ENCODE results near the gene ZFYVE28.

Gene ZFYVE28

DNA sequence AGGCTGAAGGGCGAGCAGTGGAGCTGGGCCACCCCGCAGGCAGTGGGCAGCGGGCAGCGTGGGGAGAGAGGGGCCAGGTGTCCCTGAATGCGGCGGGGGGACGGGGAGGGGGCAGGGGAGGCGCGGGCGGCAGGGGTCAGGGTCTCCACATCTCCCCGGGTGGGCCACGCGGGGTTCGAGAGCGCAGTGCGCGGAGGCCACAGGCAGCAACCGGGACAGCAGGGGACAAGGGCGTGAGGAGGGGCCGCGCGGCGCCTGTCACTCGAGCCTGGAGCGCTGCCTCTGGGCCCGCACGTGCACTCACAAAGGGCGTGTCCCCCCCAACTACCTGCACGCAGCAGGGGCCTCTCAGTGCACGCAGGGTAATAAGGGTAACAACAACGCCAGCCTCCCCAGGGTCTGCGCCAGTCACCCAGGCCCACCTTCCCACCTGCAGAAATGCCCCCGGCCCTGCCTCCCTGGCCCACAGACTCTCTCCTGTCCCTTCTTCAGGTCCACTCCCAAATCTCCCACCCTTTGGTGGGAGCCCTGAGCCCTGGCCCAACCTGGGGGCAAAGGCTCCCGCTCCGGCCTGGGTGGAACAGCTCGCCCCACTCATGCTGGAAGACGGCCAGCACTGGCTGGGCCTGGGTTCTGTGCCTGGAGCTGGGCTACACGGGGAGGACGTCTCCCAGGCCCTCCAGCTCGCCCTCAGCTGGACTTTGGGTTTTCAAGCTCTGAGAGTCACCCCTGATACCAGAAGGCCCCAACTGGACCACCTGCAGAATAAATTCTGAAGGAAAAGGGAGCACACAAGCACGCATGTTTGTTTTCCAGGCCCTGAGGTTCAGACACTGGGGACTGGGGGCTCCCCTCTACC lies 53.2 kb downstream of the ZFYVE28 start:
- DNase-seq, result peak in 1 of 2 donors; percentile 2

DNA sequence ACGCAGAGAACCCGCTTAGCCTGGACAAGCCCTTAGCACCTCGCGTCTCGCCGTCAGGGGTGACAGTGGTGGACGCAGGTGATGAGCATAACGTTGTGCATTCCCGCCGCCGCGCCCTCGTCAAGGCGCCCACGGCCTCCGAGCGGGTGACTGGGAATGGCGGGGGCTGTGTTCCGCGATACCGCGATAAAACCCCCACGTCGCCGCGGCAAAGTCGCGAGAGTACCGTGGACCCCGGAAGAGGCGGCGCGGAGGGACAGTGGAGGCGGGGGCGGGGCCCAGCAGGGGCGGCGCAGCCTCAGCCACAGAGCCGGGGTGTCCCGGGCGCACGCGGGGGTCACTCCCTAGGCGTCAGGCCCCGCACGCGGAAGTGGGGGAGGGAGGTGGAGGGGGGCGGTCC lies 53.8 kb downstream of the ZFYVE28 start:
- DNase-seq, result peak; percentile 60 to 63

DNA sequence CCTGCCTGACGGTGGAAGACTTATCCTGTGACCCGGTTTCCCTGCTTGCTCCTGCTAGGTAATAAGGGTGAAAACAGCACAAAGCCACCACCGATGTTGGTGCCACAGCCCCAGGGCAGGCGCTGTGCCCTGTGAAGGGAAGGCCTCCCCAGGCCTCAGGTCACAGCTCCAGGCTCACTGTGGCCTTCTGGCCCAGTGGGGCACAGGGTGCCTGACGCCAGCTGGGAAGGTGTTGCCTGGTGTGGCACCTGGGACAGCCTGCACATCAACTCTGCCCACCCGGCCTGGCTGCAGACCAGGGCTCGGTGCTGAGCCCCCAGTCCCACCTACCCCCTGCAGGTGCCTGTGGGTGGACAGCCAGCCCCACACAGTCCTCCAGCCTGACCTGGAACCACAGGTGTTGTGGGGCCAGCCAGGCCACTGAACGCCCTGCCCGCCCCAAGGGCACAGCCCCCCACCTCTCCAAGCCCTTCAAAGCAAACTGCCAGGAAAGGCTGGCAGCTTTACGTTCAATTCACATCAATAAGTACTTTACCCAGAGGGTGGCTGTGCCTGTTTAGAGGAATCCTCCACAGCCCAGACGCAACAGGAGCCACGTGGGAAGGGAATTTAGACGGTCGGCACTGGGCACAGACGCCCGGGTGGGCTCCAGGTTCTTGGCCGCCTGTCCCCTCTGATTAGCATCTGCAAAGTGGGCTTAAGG lies 54.3 kb downstream of the ZFYVE28 start:
- DNase-seq, result no peak

DNA sequence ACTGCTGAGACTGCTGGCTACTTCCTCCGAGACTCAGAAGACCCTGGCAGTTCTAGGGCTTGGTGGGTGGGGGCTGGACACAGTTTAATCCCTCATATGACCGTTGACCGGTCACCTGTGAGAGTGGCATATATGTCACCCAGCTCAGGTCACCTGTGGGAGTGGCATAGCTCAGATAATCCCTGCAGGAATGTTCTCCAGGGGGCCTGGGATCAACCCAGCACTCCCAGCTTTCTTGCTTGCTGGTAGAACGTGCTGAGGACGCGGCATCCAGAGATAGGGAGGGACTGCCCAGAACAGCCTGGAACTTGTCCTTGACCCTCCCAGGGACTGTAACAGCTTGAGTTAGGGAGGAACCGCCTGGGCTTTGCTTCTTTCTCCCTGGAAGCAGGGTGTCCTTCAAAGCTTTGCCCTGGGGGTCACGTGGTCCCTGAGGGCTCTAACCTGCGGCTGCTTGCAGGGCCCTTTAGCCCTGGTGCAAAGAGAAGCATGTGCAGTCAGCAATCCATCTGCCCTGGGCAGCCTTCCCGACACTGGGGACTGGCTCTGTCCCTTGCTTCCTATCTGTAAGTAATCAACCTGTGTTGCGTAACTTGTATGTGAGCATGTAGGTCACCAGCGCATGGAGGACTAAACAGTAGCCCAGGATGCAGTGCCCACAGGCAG lies 55.3 kb downstream of the ZFYVE28 start:
- DNase-seq, result no peak

DNA sequence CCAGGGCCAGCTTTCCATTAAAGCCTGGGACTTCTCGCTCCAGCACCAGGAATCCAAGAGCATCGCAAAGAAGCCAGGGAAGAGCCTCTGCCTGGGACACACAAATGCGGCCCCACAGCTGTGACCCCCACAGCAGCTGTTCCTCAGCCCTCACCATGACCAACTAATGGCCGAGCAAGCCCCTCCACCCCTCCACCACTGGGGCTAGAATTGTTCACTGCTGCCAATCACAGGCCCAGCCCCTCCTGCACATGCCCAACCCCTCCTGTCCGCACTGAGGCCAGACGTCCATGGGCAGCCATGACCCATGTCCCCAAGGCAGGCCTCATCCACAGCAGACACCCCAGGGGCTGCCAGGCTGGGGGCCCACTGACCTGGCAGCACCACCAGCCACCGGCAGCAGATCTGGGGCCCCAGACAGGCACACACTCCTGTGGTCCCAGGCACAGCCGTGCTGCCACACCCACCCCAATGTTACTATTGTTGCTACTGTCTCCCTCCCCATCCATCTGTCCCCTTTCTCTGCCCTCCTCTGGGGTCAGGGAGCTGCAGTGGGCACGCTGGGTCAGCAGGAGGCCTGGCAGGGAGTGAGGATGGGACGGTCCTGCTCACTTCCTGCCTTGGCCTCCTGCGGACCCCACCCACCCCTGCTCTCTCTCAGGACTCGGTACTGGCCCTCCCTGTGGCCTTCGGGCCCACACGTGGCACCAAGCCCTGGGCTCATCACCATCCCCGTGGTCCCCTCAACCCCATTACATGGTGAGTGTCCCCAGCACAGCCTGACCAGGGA lies 56.0 kb downstream of the ZFYVE28 start:
- DNase-seq, result no peak

DNA sequence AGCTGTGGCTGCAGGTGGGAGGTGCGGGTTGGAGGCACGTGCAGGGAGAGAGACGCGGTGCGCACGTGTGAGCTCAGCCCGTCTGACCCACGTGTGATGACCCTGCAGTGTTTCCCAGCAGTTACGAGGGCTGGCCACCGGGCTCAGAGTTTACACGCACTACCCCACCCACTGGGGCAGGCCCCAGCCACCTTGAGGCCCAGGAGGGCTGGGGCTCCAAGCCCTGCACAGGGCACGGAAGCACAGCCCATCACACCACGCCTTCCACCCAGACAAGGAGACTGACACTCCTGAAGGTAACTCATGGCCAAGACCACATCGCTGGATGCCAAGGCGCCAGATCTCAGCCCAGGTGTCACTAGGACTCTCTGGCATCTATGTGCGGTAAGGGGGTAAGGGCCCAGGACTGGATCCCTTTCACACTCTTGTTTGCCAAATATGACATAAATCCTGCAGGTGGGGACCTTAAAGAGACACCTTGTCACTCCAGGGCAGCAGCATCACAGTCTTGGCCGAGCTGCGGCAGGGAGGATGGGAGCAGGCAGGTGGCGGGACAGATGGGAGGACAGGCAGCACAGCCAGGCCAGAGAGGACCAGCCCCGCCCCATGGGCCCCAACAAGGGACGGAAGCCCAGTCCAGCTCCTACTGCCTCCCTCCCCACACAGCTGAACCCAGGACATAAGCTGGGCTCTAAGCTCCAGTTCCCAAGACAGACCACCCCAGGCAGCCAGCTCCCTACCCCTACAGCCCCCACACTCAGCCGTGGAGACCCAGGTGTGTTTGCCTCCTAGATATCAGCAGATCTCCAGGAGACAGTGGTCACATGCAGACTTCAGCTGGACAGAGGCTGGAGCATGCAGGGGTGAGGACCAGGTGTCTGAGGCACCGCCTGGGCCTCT lies 56.8 kb downstream of the ZFYVE28 start:
- DNase-seq, result no peak

DNA sequence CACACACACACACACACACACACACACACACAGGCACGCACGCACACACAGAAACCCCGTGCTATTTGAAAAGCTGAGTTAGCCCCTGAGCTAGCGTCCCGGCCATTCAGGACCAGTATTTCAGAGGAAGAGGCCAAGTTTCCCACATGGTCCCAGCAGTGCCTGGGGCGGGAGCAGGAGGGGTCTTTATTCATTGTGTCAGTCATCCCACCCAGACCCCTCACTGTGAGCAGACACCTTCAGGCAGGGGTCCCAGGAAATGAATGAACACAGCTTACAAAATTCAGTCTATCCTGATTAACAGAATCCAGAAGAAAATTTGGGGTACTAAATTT lies 58.1 kb downstream of the ZFYVE28 start:
- no peak for DNase-seq

DNA sequence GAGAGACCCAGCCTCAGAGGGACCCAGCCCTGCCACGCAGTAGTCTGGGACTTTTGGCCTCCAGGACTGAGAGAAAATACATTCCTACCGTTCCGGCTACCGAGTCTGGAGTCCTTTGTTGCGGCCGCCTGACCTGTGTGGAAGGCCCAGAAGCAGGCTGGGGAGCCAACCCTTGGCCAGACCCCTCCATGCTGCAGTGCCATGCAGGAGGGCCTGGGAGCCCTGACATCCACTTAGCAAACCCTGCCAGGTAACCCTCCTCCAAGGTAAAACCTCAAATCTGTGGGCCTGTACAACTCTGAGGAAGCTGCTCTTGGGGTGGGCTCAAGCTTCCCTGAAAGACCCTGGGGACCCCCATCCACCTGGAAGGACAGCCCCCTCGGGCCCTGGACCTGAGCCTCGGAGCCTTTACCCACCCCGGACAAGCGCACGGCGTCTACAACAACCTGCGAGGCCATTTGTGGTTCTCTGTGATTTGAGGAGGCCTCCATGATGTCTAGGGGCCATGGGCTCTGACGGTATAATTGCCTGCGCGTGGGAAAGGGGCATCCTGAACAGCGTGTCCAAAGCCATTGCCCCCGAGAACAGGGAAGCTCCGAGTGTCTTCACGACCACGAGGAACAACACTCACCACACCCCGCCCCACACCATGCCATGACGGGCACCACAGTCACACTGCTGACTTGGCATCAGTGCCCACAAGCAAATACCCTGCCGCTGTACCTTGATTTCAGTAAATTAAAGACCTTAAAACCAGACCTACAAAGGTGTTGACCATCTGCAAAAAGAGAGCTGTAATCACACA lies 58.7 kb downstream of the ZFYVE28 start:
- no peak for DNase-seq

DNA sequence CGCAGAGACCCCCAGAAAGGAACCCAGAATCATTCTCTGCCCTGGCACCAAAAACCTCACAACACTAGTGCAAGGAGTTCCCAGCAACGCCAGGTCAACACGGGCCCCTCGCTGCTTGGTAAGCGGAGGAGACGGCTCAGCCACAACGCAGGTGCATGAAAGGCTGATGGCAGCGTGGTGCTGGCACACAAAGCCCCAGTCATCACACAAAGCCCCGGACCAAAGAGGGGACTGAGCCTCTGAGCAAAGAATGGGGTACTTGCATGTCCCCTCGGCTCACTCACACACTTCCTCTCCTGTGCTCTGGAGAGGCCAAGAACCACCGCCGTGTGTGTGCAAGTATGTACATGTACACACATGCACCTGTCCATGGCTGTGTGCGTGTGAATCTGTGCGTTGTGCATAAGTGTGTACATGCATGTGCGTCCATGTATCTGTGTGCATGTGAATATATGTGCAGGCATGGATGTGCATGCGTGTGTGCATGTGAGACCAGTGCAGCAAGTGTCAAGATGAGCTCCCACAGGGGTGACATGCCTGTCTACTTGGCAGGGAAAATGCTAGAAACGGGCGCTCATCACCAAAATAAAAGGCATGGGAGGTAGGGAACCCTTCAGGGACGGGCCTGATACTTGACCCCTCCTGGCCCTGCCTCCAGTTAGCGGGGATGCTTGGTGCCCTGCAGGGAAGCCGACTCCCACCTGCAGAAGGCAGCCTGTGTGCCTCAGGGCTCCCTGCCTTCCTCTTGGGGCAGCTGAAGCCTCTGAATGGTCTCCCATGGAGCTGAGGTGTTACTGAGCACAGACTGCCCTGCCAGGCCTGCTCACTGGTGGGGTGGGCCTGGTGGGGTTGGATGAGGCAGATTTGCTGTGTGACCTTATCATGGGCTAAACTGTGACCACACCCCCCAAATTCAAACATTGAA lies 60.4 kb downstream of the ZFYVE28 start:
- DNase-seq, result no peak

DNA sequence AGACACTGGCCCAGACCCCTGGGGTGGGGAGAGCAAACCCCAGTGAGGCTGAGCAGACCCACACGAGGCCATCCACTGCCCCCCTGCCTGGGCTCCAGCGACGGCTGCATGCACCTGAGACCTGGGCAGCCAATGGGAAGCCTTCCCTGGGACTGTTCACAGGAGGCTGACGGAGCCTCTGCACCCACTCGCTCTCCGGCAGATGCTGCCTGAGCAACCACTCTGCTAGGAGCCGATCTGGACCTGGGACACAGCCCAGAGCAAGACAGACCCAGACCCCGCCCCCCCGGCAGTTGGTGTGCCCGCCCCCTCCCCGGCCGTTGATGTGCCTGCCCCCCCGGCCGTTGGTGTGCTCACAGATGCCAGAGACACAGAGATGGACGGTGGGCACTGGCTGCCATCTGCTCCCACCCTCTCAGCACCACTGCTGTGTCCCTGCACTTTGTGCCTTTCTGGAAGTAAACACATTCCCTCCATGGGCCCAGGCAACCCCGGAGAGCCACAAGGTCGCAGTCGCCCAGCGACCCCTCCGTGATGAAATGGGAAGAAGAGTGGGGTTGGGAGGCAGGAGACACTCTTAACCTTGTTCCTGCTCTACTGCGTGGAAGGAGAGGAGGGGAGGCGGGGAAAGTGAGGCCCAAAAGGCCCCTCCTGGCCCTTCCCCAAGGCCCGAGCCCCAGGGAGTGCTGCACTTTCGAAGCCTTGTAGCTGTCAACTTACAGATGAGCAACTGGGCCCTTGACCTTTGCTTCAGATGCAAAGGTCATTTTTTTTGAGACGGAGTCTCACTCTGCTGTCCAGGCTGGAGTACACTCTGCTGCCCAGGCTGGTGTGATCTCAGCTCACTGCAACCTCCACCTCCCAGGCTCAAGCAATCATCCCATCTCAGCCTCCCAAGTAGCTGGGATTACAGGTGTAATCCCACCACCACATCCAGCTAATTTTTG lies 62.0 kb downstream of the ZFYVE28 start:
- DNase-seq, result no peak

DNA sequence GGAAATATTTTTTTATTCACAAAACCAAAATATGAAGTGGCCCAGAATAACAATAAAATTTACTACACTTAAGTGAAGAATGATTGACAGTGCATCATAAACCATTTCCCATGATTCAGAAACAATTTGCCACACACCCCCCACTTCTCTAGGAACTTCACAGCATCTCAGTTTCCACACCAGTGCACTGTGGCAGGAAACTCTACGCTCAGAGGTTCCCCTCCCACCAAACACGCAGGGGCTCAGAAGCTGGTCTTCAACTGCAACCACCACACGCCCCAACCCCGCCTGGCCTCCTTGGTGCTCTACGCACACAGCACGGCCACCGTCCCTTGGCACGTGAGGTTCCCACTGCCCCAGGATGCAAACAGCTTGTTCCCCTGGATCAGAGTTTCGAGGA lies 63.7 kb downstream of the ZFYVE28 start:
- DNase-seq, result peak; percentile 10 to 51

DNA sequence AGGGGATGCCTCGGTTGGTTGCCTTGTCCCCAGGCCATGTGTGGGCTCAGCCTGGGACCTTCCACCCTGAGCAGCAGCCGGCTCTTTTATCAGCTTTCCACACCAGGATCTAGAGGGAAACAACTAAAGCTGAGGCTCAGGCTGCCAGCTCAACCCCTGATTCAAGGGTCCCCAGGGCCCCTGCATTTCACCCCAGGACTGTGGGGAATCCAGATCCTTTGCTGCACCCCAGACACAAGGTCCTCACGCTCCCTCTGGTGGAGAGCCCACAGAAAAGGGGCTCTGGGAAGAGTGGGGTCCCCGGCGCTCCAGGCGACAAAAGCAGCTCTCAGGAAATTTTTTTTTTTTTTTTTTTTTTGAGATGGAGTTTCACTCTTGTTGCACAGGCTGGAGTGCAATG lies 64.3 kb downstream of the ZFYVE28 start:
- DNase-seq, result peak; percentile 22 to 36

DNA sequence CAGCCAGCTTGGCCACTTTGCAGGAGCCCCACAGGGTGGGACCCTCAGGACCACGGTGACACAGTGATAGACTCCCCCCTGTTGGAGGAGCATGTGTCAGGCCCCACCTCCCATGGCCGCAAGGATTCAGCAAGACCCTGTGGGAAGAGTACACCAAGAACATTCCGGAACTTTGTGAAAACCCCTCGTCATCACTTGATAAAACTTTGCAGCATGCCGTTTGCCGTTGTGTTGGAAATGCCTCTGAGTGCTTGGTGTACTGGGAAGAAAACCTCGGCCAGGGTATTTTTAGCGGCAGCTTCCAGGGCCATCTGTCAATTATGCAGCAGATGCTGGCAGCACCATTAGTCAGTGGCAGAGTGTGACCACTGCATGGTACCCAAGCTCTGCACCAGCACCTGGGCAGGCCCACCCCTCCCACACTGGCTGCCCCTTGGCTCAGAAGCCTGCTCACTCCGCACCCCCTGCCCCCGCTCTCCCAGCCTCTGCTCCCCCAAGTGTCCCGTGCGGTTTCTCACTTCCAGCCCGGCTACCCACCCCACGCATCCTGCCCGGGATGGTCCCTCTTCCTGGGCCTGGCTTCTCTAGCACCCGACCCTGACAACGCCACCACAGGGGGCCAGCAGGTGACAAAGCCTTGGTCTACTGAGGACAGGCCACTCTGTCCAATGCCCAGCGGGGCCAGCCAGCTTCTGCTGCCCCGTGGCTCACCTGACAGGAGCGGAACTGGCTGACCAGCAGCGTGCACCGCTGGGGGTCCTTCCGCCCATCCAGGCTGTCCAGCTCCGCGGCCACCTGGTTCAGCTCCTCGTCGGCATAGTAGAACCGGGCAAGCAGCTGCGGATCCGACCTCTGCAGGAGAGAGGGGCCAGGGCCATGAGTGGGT lies 65.0 kb downstream of the ZFYVE28 start:
- DNase-seq, result no peak

DNA sequence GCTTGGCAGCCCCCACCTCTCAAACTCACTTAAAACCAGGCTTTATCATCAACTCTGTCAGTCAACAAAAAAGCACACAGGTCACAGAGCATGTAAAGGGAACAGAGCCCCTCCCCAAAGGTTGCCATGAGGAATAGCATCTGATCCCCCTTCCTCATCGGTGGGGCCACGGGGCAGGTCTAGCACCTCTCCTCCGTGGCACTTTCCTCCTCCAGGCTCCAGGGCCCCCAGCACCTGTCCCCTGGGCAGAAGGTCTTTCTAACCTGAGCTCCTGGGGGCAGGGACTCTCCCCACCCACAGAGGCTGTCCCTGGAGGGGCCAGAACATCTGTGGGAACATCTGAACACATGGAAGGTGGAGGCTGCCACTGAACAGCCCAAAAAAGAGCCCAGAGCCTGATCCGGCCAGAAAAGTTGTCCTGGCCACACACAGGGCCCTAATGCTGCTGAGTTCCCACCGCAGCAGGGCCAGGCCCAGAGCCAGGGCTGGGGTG lies 65.7 kb downstream of the ZFYVE28 start:
- no peak for DNase-seq

DNA sequence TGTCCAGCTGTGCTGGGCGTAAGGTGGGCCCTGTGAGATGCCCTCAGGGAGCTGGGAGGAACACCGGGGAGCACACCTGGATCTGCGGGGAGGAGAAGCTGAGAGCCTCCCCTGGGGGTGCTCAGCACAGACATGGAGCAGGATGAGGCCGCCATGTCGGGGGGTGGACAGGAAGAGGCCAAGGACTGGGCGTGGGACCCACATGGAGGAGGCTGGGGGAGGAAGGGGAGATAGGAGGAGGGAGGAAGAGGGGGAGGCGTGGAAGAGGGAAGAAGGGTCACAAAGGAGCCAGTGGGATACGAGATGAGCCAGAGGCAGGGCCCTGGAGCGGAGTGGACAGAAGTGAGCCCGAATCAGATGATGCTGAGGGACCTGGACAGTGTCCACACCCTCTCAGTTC lies 66.3 kb downstream of the ZFYVE28 start:
- DNase-seq, result no peak

DNA sequence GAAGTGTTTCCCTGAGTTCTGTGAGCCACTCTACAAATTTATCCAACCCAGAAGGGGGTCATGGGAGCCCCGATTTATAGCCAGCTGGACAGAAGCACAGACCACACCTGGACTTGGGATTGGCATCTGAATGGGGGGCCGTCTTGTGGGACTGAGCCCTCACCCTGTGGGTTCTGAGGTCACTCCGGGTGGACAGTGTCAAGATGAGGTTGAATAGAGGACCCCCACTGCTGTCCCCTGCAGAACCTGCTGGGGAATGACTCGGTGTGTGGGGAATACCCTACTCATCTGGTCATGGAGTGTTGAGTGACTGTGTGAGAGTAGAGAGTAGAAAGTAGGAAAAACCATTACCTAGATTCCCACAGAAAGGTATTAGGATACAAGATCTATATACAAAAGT lies 67.5 kb downstream of the ZFYVE28 start:
- no peak for DNase-seq

DNA sequence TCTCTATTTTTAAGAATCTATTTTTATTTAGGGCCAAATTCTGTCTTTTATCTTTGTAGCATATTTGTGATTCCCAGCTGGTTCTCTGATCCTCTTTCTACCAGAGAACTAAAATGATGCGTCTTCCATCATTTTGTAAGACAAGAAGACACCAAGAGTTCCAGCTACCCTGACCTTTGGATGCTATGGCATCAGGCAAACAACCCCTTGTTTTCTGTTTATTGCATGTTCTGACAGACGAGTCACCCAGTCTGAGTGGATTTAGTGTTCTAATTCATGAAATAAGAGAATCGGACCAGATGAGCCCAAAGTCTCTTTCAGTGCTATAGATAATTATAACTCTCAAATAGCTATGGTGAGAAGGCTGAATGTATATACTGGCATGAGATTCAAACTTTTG lies 69.7 kb downstream of the ZFYVE28 start:
- DNase-seq, result no peak

DNA sequence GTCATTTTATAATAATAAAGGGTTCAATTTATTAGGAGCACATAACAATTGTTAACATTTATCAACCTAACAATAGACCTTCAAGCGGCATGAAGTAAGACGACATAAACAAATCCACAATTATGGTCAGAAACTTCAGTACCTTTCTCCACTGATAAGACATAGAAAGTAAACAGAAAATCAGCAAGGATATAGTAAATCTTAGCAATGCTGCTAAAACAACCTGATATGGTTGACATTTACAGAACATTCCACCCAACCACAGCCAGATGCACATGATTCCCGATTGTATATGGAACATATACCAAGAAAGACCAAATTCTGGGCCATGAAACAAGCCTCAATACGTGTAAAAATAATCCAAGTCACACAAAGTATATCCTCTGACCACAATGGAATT lies 71.3 kb downstream of the ZFYVE28 start:
- no peak for DNase-seq

Data from CD4-positive, alpha-beta T cell treated with Interleukin-4 for 1 hour (primary cell).